D721Med (cell line): ENCODE results near the gene KIF19.

ENCODE experiments used
- DNase-seq: peaks from one replicate; pipeline ENCODE4 v3.0.0; 2011; ENCODE audit warnings: low spot score; ENCODE audit not compliant: insufficient read length
- FAIRE-seq: peaks from 2 replicates; lab custom pipeline; 2011; peaks lifted over from hg19 to GRCh38; lab: Jason Lieb, UNC
- CTCF ChIP-seq: IDR thresholded peaks from 2 replicates; pipeline ENCODE4 v1.5.1; 2012; ENCODE audit warnings: mild to moderate bottlenecking, control low read depth; ENCODE audit not compliant: insufficient read depth; ENCODE audit errors: missing control alignments

KIF19 gene

GRCh38 chr17:74305865-74306654 lies 20.0 kb upstream of the KIF19 start:
- FAIRE-seq: no peak
- DNase-seq: no peak
- TF ChIP-seq CTCF: peak; percentile 55

- TF ChIP-seq CTCF: no peak
- FAIRE-seq (no peak), DNase-seq (no peak)
Observed at GRCh38 chr17:74307984-74308773, 17.8 kb upstream of the KIF19 start.

- DNase-seq (no peak), FAIRE-seq (no peak)
- no peak for TF ChIP-seq CTCF
Observed at GRCh38 chr17:74309902-74310301, 16.1 kb upstream of the KIF19 start.

- no peak for TF ChIP-seq CTCF
- FAIRE-seq: no peak
Observed at GRCh38 chr17:74314877-74315276, 11.1 kb upstream of the KIF19 start.

GRCh38 chr17:74316220-74316619 lies 9.8 kb upstream of the KIF19 start:
- no peak for TF ChIP-seq CTCF
- DNase-seq (no peak), FAIRE-seq (no peak)

More at GRCh38 chr17:74314877-74315276, 11.1 kb upstream of the KIF19 start:
- DNase-seq: no peak

- DNase-seq (no peak), FAIRE-seq (no peak)
- no peak for TF ChIP-seq CTCF
Observed at GRCh38 chr17:74317071-74317470, 9.0 kb upstream of the KIF19 start.
